Measurements from ENCODE around the gene FSD1.

FSD1 gene

GRCh38 chr19:4305257-4305612 lies 837 bp downstream of the FSD1 start:
- Histone ChIP-seq H3K27ac (ENCODE audit: low read length) (no peak overlapping the region), H4K20me1 (ENCODE audit: insufficient read depth, low read length) (no peaks in the 10 kb centered on the region), H2AFZ (ENCODE audit: low read depth, low read length) (no peak overlapping the region), H3K9me3 (ENCODE audit: insufficient read depth, low read length) (no peaks in the 10 kb centered on the region), H3K4me2 (ENCODE audit: low read length) (peak overlapping the region; percentile 67; the same call in 1 of the 2 replicates), H3K27me3 (ENCODE audit: low read depth, low read length) (no peaks in the 10 kb centered on the region), H3K4me3 (ENCODE audit: low read length) (peak overlapping the region; percentile 77; the same call in 1 of the 2 replicates), H3K36me3 (replicated peaks; ENCODE audit: low read depth, low read length) (peaks cover 1% of the 10 kb centered on the region), H3K4me1 (ENCODE audit: low read length) (no peaks in the 10 kb centered on the region), H3K79me2 (ENCODE audit: low read length) (no peaks in the 10 kb centered on the region), H3K9ac (ENCODE audit: low read length) (no peak overlapping the region)
- TF ChIP-seq EZH2phosphoT487 (IDR thresholded peaks at IDR 0.05; ENCODE audit: low read depth) = no peak
- TF ChIP-seq, protein P1, sequence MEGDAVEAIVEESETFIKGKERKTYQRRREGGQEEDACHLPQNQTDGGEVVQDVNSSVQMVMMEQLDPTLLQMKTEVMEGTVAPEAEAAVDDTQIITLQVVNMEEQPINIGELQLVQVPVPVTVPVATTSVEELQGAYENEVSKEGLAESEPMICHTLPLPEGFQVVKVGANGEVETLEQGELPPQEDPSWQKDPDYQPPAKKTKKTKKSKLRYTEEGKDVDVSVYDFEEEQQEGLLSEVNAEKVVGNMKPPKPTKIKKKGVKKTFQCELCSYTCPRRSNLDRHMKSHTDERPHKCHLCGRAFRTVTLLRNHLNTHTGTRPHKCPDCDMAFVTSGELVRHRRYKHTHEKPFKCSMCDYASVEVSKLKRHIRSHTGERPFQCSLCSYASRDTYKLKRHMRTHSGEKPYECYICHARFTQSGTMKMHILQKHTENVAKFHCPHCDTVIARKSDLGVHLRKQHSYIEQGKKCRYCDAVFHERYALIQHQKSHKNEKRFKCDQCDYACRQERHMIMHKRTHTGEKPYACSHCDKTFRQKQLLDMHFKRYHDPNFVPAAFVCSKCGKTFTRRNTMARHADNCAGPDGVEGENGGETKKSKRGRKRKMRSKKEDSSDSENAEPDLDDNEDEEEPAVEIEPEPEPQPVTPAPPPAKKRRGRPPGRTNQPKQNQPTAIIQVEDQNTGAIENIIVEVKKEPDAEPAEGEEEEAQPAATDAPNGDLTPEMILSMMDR (IDR thresholded peaks at IDR 0.05; ENCODE audit: low read depth, low read length) = no peak

- no peak overlapping the region for H3K4me3 ChIP-seq (ENCODE audit: low read length)
- no peaks in the 10 kb centered on the region for H3K79me2 ChIP-seq (ENCODE audit: low read length)
- no peaks in the 10 kb centered on the region for H3K27me3 ChIP-seq (ENCODE audit: low read depth, low read length)
- H3K4me1 ChIP-seq (ENCODE audit: low read length) = no peaks in the 10 kb centered on the region
- H3K4me2 ChIP-seq (ENCODE audit: low read length) = no peak overlapping the region
- H3K27ac ChIP-seq (ENCODE audit: low read length) = no peak overlapping the region
- H3K9me3 ChIP-seq (ENCODE audit: insufficient read depth, low read length) = no peaks in the 10 kb centered on the region
- H3K36me3 ChIP-seq (replicated peaks; ENCODE audit: low read depth, low read length) = peaks cover 5% of the 10 kb centered on the region
- H2AFZ ChIP-seq (ENCODE audit: low read depth, low read length) = no peak overlapping the region
- H4K20me1 ChIP-seq (ENCODE audit: insufficient read depth, low read length) = no peaks in the 10 kb centered on the region
- TF ChIP-seq, protein P1 (IDR thresholded peaks at IDR 0.05; ENCODE audit: low read depth, low read length) = no peak
- TF ChIP-seq EZH2phosphoT487 (IDR thresholded peaks at IDR 0.05; ENCODE audit: low read depth) = no peak
- no peak overlapping the region for H3K9ac ChIP-seq (ENCODE audit: low read length)
These were observed 1.3 kb downstream of the FSD1 start for GRCh38 chr19:4305659-4306058.

- Histone ChIP-seq H3K9me3 (ENCODE audit: insufficient read depth, low read length) (no peaks in the 10 kb centered on the region), H3K4me3 (ENCODE audit: low read length) (no peak overlapping the region), H2AFZ (ENCODE audit: low read depth, low read length) (no peak overlapping the region), H3K27ac (ENCODE audit: low read length) (no peak overlapping the region), H3K9ac (ENCODE audit: low read length) (no peak overlapping the region), H3K4me1 (ENCODE audit: low read length) (no peaks in the 10 kb centered on the region), H3K36me3 (replicated peaks; ENCODE audit: low read depth, low read length) (peaks cover 10% of the 10 kb centered on the region), H3K79me2 (ENCODE audit: low read length) (no peaks in the 10 kb centered on the region), H3K27me3 (ENCODE audit: low read depth, low read length) (no peaks in the 10 kb centered on the region), H3K4me2 (ENCODE audit: low read length) (no peak overlapping the region), H4K20me1 (ENCODE audit: insufficient read depth, low read length) (no peaks in the 10 kb centered on the region)
- TF ChIP-seq, protein P1 (IDR thresholded peaks at IDR 0.05; ENCODE audit: low read depth, low read length) = no peak
- no peak for TF ChIP-seq EZH2phosphoT487 (IDR thresholded peaks at IDR 0.05; ENCODE audit: low read depth)
These were observed 6.1 kb downstream of the FSD1 start for GRCh38 chr19:4310247-4311121.

DNA sequence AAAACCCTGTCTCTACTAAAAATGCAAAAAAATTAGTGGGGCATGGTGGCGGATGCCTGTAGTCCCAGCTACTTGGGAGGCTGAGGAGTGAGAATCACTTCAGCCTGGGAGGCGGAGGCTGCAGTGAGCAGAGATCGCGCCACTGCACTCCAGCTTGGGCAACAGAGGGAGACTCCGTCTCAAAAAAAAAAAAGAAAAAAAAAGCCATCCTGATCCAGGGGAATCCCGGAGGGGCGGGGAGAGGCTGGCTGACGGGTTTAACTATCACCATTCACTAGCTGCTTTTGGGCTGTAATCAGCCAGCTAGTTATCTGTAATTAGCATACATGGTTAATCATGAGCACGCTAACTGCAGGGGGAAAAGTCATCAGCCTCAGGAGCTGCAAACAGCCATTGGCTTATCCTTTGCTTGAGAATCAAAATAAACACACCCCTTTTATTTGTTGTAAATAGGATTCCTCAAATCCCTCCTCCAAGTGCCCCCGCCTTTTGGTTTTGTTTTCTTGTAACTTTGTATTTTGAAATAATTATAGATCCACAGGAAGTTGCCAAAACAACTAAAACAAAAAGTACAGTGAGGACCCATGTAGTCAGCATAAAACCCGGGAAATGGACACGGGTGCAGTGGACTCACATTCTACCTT lies 9.6 kb downstream of the FSD1 start:
- H3K27ac ChIP-seq (ENCODE audit: low read length) = no peak overlapping the region
- no peaks in the 10 kb centered on the region for H3K4me1 ChIP-seq (ENCODE audit: low read length)
- H2AFZ ChIP-seq (ENCODE audit: low read depth, low read length) = no peak overlapping the region
- no peaks in the 10 kb centered on the region for H3K27me3 ChIP-seq (ENCODE audit: low read depth, low read length)
- no peak overlapping the region for H3K4me2 ChIP-seq (ENCODE audit: low read length)
- H3K4me3 ChIP-seq (ENCODE audit: low read length) = no peak overlapping the region
- H3K9me3 ChIP-seq (ENCODE audit: insufficient read depth, low read length) = no peaks in the 10 kb centered on the region
- no peaks in the 10 kb centered on the region for H3K79me2 ChIP-seq (ENCODE audit: low read length)
- H3K36me3 ChIP-seq (replicated peaks; ENCODE audit: low read depth, low read length) = peaks cover 14% of the 10 kb centered on the region
- H4K20me1 ChIP-seq (ENCODE audit: insufficient read depth, low read length) = no peaks in the 10 kb centered on the region
- no peak for TF ChIP-seq EZH2phosphoT487 (IDR thresholded peaks at IDR 0.05; ENCODE audit: low read depth)
- TF ChIP-seq, protein P1 (IDR thresholded peaks at IDR 0.05; ENCODE audit: low read depth, low read length) = no peak
- no peak overlapping the region for H3K9ac ChIP-seq (ENCODE audit: low read length)

All from OCI-LY3 (cell line).